GM19238 (cell line): ENCODE measurements around the gene ATAD5.
"Not testable (repeated sequence)": the region's sequence is repeated elsewhere in the genome, so short reads cannot be mapped to it uniquely, and the experiment has no call there.

Experiments
- DNase-seq: peaks from one replicate; pipeline ENCODE4 v3.0.0; 2011; ENCODE audit warnings: low spot score; ENCODE audit not compliant: insufficient read length

Gene ATAD5

DNA sequence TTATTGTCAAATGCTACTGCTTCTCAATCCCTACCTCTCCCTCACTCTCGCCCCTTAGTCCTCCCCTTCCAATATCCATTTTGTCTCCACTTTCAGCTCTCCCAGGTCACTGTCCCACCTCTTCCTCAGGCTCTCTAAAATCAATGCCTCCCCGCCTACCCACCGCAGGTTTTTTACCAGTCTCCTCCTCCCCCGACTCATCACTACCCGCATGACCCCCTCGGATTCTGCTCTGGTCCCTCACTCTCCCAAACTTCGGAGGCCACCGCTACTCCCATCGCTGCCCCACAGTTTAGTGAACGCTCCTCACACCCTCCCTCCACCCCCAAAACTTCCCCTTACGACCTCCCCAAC lies 7.8 kb upstream of the ATAD5 start:
- DNase-seq: no peak

GRCh38 chr17:30824356-30825145 lies 7.2 kb upstream of the ATAD5 start, which contains the start of gene CRLF3:
Gene CRLF3, minus strand, starts transcription at chr17:30824692. Its CDS starts 41 bp downstream, at chr17:30824651.
- DNase-seq: peak; percentile 93

DNA sequence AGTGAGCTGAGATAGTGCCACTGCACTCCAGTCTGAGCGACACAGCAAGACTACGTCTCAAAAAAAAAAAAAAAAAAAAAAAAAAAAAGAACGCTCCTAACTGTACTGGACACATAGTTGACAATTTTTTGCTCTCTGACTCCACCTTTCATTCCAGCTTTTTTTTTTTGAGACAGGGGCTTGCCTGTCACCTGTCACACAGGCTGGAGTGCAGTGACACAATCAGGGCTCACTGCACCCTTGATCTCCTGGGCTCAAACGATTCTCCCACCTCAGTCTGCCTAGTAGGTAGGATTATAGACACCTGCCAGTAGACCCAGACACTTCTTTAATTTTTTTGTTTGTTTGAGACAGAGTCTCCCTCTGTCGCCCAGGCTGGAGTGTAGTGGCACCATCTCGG lies 4.7 kb upstream of the ATAD5 start:
- no peak for DNase-seq

DNA sequence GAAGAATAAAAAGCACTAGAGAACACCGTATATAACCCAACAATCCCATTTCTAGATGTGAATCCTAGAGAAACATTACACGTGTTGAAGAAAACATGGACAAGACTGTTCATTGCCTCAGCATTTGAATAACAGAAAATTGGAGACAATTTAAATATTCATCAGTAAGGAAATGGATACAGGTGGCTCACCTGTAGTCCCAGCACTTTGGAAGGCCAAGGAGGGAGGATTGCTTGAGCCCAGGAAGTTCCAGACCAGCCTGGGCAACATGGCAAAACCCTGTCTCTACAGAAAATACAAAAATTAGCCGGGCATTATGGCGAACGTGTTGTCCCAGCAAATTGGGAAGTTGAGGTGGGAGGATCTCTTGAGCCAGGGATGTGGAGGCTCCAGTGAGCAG lies 2.7 kb upstream of the ATAD5 start:
- DNase-seq: no peak

DNA sequence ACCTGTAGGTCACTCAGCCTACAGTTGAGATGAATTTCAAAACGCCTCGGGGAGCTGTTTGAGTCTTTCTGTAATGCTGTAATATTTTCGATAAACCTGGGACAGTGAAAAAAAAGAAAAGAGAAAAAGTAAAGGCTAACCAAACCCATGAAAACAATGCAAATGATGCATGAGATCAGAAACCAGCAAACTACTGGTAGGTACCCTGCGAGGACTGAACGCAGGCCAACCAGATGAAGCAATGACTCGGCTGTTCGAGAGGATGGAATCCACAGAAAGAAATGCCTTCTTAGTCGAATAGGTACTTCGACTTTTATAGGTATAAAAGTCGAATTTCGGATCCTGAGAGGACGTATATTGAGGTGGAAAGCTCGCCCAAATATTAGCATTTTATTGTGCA lies 509 bp upstream of the ATAD5 start:
- no peak for DNase-seq

GRCh38 chr17:30832438-30833124 lies 815 bp downstream of the ATAD5 start:
- DNase-seq: no peak

GRCh38 chr17:30838202-30838807 lies 6.5 kb downstream of the ATAD5 start:
- DNase-seq: no peak

GRCh38 chr17:30840771-30841170 lies 9.0 kb downstream of the ATAD5 start:
- DNase-seq: no peak

DNA sequence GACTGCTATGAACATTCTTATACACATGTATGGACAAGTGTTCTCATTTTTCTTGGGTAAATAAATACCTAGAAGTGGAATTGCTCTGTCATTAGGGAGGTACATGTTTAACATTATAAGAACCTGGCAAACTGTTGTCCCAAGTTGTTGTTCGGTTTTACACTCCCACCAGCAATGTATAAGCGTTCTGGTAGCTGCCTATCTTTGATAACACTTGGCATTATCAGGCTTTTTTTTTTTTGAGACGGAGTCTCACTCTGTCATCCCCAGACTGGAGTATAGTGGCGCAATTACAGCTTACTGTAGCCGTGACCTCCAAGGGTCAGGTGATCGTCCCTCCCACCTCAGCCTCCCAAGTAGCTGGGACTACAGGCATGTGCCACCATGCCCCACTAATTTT lies 16.3 kb downstream of the ATAD5 start:
- DNase-seq: no peak

GRCh38 chr17:30854146-30854545 lies 22.4 kb downstream of the ATAD5 start:
- DNase-seq: no peak

- no peak for DNase-seq
Measured at GRCh38 chr17:30858556-30859250, 26.9 kb downstream of the ATAD5 start.

DNA sequence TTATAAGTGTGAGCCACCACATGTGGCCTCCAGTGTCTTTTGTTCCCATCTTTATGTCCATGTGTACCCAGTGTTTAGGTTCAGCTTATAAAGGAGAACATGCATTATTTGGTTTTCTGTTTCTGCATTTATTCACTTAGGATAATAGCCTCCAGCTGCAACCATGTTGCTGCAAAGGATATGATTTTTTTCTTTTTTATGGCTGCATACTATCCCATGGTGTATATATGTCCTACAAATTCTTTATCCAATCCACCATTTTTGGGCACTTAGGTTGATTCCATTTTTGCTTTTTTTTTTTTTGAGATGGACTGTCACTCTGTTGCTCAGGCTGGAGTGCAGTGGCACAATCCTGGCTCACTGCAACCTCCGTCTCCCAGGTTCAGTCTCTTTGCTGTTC lies 32.9 kb downstream of the ATAD5 start:
- no peak for DNase-seq

DNA sequence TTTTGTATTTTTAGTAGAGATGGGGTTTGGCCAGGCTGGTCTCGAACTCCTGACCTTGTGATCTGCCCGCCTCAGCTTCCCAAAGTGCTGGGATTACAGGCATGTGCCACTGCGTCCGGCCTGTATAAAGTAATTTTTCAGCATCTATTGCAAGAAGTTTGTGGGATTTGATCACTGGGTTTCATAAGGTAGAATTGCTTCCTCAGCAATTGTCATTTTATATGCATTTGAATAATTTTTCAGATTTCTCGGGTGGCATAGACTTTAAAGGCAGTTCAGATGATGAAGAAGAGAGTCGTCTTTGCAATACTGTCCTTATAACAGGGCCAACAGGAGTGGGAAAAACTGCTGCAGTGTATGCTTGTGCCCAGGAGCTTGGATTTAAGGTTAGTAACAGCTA lies 37.2 kb downstream of the ATAD5 start:
- no peak for DNase-seq

- no peak for DNase-seq
Measured at GRCh38 chr17:30886187-30886586, 54.4 kb downstream of the ATAD5 start.

DNA sequence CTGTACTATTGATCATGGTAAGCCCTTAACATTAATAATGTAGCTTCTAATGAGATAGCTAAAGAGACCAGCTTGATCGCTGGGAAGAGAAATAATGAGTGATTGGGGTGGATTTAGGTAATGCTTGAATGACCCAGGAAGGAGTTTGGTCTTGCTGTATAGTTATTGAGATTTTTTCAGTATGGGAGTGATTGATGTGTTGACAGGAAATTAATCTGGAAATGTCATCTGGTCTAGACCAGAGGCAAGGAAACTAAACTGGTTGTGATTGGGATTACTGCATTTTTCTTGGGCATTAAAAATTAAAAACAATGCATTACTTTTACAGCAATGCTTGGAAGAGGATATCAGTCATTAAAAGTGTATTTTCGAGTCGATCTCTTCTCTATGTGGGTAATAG lies 62.5 kb downstream of the ATAD5 start:
- DNase-seq: no peak

GRCh38 chr17:30897311-30897710 lies 65.5 kb downstream of the ATAD5 start:
- DNase-seq: no peak

- no peak for DNase-seq
Measured at GRCh38 chr17:30905742-30906100, 74.0 kb downstream of the ATAD5 start.

- peak; percentile 83 for DNase-seq
Measured at GRCh38 chr17:30906101-30906911, 74.5 kb downstream of the ATAD5 start, which contains the start of gene TEFM. Gene TEFM, minus strand, starts transcription at chr17:30906238. Its CDS starts 40 bp downstream, at chr17:30906198.

DNA sequence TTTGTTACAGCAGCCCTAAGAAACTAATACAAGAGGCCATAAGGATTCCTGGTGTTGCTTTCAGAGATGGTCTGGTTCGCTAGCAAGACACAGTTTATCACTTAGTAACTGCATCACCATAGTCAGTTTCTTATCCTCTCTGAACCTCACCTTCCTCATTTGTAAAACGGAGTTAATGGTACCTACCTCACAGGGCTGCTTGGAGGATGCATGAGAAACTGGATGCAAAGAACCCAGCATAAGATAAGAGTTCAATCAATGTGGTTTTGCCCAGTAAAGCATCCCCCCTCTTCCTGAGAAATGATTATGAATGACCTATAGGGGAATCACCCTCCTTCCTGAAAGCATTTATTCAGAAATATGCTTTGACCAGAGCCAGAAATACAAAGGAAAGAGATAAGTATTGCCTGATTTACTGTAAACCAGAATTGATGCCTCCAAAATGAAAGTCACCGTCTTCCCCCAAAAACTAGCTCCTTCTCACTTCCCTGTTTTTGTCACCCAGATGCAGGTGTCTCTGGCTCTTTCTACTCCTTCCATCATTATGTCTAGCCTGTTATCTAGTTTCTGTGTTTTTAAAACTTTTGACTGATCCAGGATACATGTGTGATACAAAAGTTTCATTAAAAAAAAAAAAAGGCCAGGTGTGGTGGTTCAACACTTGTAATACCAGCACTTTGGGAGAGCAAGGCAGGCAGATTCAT lies 77.1 kb downstream of the ATAD5 start:
- DNase-seq: no peak

DNA sequence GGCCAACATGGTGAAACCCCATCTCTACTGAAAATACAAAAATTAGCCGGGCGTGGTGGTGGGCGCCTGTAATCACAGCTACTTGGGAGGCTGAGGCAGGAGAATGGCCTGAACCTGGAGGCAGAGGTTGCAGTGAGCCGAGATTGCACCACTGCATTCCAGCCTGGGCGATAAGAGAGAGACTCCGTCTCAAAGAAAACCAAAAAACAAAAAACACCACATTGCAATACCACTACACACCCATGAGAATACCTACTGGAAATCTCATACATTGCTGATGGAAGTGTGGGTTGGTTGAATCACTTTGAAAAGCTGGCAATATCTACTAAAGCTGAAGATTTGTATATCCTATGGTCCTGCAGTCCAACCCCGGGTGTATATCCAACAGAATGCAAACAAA lies 78.4 kb downstream of the ATAD5 start:
- not testable (repeated sequence) for DNase-seq
